NK-92 treated with Interleukin-12 subunit alpha and Interleukin-12 subunit beta, amount 100 ng/mL, for 24 hours (cell line): Measurements from ENCODE around the gene CACNA2D2.

Experiments
- DNase-seq: peaks from one replicate; lab custom pipeline; 2025; lab: John Stamatoyannopoulos, UW

Gene CACNA2D2

GRCh38 chr3:50369012-50369670 is 134.3 kb downstream of the CACNA2D2 start:
- DNase-seq, result no peak

DNA sequence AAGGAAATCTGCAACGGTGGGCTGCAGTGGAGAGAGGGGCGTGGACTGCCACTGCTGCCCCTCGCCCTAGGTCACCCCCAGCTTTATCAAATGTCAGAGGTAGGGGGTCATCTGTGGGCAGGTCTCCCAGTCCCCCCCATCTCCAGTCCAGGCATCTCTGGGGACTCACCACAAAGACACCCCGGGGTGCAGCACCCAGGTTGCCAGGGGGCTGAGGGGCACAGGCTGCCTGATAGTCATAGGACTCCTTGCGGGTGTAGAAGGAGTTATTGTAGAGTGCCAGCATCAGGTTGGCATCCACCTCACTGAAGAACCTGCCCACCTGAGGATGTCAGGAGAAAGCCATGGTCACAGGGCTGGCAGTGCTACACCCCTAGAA is 137.6 kb downstream of the CACNA2D2 start:
- DNase-seq, result no peak

- no peak for DNase-seq
Measured at GRCh38 chr3:50365080-50365841, 138.2 kb downstream of the CACNA2D2 start.

DNA sequence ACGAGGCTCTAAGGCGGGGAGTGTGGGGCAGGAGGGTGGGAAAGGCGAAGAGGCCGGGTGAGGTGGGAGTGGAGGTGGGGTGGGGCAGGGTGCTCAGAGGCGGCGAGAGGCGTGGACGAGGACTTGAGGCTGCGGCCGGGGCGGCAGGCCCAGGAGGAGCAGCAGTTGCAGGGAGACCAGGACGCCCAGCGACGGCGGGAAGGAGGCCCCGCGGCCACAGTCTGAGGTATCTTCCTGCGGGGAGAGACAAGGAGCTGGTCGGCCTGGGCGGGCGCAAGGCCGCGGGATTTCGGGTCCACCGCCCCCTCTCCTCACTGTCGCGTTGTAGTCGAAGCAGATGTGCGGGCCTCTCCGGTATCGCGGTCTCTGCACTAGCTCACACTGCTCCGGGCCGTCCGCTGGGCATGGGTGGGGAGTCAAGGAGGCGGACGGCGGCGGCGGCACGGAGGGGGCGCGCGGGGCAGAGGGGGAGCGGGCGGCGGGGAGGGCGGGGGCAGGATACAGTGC is 138.8 kb downstream of the CACNA2D2 start:
- DNase-seq, result no peak

DNA sequence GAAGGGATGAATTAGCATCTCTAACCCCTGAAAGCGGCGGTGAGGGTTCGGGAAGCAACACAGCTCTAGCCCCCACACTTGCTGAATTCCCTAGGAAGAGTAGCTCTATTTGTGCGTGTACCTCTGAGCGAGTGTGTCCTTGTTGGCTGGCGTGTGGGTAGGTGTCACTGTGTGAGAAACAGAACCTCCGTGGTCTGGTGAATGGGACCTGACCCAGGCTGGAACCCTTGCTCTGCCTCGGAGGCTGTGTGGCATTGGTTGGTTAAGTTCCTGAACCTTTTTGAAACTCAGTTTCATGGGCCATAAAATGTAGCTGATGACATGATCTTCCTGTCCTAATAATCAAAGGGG is 143.7 kb downstream of the CACNA2D2 start:
- DNase-seq, result no peak

GRCh38 chr3:50358911-50359759 is 144.3 kb downstream of the CACNA2D2 start, which contains the start of gene TMEM115:
Gene TMEM115 (minus strand): TSS chr3:50359521. CDS start chr3:50359063, 458 bp downstream.
- DNase-seq, result peak; percentile 93

GRCh38 chr3:50358355-50358910 is 145.0 kb downstream of the CACNA2D2 start:
- DNase-seq, result no peak

- no peak for DNase-seq
Measured at GRCh38 chr3:50357481-50357880, 146.0 kb downstream of the CACNA2D2 start.

DNA sequence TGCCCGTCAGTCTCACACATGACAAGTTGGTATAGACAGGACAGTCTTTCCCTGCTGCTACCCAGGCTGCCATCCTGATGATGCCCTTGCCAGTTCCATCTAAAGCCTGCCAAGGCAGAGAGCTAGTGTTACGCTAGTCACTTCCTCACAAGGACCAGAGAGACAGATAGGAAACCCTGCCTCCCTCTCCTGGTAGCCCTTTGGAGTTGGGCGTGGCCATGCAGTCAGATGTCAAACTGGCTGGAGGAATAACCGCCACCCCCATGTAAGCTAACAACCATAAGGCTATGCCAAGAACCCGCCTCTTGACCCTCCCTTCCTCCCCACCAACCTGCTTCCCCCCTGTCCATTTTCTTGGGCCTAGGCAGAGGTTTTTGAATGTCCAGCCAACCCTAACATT is 146.9 kb downstream of the CACNA2D2 start:
- no peak for DNase-seq

GRCh38 chr3:50355829-50356552 is 147.4 kb downstream of the CACNA2D2 start:
- no peak for DNase-seq

- DNase-seq, result no peak
Measured at GRCh38 chr3:50354850-50355249, 148.6 kb downstream of the CACNA2D2 start.

- DNase-seq, result no peak
Measured at GRCh38 chr3:50354186-50354764, 149.2 kb downstream of the CACNA2D2 start.

DNA sequence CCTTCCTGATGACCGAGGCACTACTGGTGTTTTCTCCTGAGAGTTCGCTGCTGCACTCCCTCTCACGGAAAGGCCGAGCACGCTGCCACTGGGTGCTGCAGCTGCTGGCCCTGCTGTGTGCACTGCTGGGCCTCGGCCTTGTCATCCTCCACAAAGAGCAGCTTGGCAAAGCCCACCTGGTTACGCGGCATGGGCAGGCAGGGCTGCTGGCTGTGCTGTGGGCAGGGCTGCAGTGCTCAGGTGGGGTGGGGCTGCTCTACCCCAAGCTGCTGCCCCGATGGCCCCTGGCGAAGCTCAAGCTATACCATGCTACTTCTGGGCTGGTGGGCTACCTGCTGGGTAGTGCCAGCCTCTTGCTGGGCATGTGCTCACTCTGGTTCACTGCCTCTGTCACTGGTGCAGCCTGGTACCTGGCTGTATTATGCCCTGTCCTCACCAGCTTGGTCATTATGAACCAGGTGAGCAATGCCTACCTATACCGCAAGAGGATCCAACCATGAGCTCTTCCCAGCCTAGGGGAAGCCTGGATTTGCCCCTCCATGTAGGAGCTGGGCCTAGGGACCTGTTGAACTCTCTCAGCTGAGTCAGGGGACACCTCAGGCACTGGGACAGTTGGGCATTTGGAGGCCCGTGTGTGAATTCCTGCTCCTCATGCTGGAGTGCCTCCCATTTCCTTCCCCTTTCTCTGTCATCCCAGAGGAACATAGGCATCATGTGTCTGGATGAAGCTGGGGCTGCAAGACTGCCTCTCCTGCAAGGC is 150.0 kb downstream of the CACNA2D2 start:
- no peak for DNase-seq

- no peak for DNase-seq
Measured at GRCh38 chr3:50352781-50353180, 150.7 kb downstream of the CACNA2D2 start.

- DNase-seq, result no peak
Measured at GRCh38 chr3:50351323-50351697, 152.1 kb downstream of the CACNA2D2 start.

GRCh38 chr3:50350527-50351322 is 152.7 kb downstream of the CACNA2D2 start, which contains the start of the genes CYB561D2 and NPRL2:
Gene CYB561D2 (plus strand): TSS chr3:50350862. CDS start chr3:50351434, 572 bp downstream.
Gene NPRL2 (minus strand): TSS chr3:50350775. CDS start chr3:50350652, 123 bp downstream.
- peak; percentile 95 for DNase-seq

GRCh38 chr3:50350213-50350526 is 153.3 kb downstream of the CACNA2D2 start:
- DNase-seq, result no peak

DNA sequence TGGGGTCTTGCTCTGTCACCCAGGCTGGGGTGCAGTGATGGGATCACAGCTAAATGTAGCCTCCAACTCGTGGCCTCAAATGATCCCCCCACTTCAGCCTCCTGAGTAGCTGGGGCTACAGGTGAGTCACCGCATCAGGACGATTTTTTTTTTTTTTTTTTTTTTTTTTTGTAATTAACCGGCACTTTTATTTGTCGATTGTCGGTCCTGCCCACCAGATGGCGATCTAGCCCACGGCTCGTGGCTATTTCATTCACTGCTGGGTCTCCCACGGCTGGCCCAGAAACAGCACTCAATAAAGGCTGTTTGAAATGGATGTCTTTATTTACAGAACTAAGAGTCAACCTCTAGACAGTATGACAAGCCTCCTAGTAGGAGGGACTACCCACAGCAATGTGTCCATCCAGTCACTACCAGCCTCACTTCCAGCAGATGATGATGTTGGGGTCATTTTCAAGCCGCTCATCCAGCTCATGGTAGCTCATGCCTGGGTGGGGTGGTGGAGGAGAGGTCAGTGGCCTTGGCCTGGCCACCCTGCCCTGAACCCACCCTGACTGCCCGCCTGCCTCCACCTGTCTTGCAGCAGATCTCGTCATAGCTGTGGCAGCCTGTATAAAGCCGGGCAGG is 156.1 kb downstream of the CACNA2D2 start:
- DNase-seq, result peak; percentile 42
